ENCODE results near the gene NTNG1.

GRCh38 chr1:107357376-107357775 is 216.5 kb downstream of the NTNG1 start:
- TF ChIP-seq CTCF (conservative IDR thresholded peaks at IDR 0.05; ENCODE audit: low read depth, low read length), result no peak
- no peak for TF ChIP-seq POLR2A (IDR thresholded peaks at IDR 0.05; ENCODE audit: low read depth, low read length)
- TF ChIP-seq MAZ (IDR thresholded peaks at IDR 0.05; ENCODE audit: borderline replicate concordance, low read depth, low read length), result no peak
- TF ChIP-seq CEBPB (IDR thresholded peaks at IDR 0.05; ENCODE audit: low read depth, low read length), result no peak
- no peak for TF ChIP-seq USF2 (IDR thresholded peaks at IDR 0.05; ENCODE audit: low read depth, low read length)
- TF ChIP-seq MXI1 (IDR thresholded peaks at IDR 0.05; ENCODE audit: borderline replicate concordance, low read depth, low read length), result no peak
- no peak for TF ChIP-seq RAD21 (IDR thresholded peaks at IDR 0.05; ENCODE audit: low read length)
- no peak for TF ChIP-seq RFX5 (IDR thresholded peaks at IDR 0.05; ENCODE audit: low read depth, low read length)
- no peak for TF ChIP-seq CHD1 (IDR thresholded peaks at IDR 0.05; ENCODE audit: low read depth, low read length)

Measured in IMR-90 (cell line).